HUDEP-2 (cell line): Measurements from ENCODE around the gene CLEC12A.

Experiments used
- DNase-seq, 76 experiments: peaks; one replicate each; lab custom pipeline; 2025; ENCODE audit not compliant: unreplicated experiment in 76 of 76; lab: John Stamatoyannopoulos, UW

The CLEC12A gene

GRCh38 chr12:10031321-10031720, 60.1 kb downstream of the CLEC12A start:
- no peak for DNase-seq

GRCh38 chr12:10031771-10032175, 60.6 kb downstream of the CLEC12A start:
- no peak for DNase-seq

- DNase-seq, result no peak
These were observed 62.8 kb downstream of the CLEC12A start for GRCh38 chr12:10033783-10034545.
